Measurements from ENCODE around the gene FILIP1. TPM values are rescaled to one million over a fixed set of nuclear protein-coding genes. Genes with fewer than 3 reads are reported as not detected.
"Not testable (repeated sequence)": the region's sequence is repeated elsewhere in the genome, so short reads cannot be mapped to it uniquely, and the experiment has no call there.

Gene FILIP1
- total and polyA plus RNA-seq, 5 donors: 39.1 to 131 (median 118) TPM

DNA sequence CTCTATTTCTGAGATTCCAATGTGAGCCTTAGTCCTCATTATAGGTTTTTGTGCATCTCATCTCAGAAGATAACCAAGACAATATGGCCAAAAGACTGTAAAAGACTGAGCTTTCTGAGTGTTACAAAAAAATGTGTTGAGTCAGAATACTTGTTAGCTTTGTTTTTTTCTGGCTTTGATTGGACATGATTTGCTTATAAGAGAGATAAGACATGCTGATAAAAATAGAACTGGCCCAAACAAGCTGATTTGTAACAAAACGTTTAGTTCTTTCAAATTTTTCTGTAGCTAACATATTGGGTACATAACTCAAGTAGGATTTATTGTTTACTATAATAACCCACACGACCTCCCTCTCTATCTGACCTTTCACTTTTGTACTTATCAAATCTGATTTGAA is 32.9 kb downstream of the FILIP1 start:
- H3K4me1 ChIP-seq (ENCODE audit: control insufficient read depth, insufficient read depth, low read length): peaks cover 12% of the 10 kb centered on the region
- intact Hi-C loops (cut with DNase I): no loop called here
- H3K9me3 ChIP-seq (ENCODE audit: control insufficient read depth, low read length): no peaks in the 10 kb centered on the region
- no peak for DNase-seq
- no peaks in the 10 kb centered on the region for H3K27me3 ChIP-seq (ENCODE audit: control insufficient read depth, insufficient read depth)
- 25% methylated on average over 2 of the region's 2 CpGs for WGBS
- no peak overlapping the region for H3K4me3 ChIP-seq (ENCODE audit: low read length)
- ATAC-seq: no peak
- H3K27ac ChIP-seq (ENCODE audit: low read length): no peak overlapping the region

DNA sequence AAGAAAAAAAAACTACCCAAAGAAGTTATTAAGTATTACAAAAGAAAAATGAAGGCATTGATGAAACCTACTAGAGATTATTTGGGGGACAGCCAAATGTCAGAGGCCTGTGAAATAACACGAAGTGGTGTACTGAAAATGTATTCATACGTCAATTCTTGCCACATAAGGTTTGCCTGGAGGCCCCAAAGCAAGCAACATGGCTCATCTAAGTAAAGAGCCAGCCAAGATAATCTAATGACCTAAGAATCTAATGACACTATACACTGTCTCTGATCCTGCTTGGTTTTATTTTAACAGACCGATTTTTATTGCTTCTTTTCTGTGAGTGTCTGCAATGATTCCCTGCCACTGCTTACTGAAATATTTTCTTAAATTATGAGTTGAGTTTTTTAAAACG is 34.7 kb downstream of the FILIP1 start:
- no peak overlapping the region for H3K27ac ChIP-seq (ENCODE audit: low read length)
- DNase-seq (peak in 1 of 3 donors; percentile 30), ATAC-seq (peak; percentile 82 to 89)
- no peaks in the 10 kb centered on the region for H3K9me3 ChIP-seq (ENCODE audit: control insufficient read depth, low read length)
- peaks cover 10% of the 10 kb centered on the region for H3K4me1 ChIP-seq (ENCODE audit: control insufficient read depth, insufficient read depth, low read length)
- 51% methylated on average over 4 of the region's 4 CpGs for WGBS
- H3K4me3 ChIP-seq (ENCODE audit: low read length): no peak overlapping the region
- intact Hi-C loops (cut with DNase I): no loop called here
- no peaks in the 10 kb centered on the region for H3K27me3 ChIP-seq (ENCODE audit: control insufficient read depth, insufficient read depth)

DNA sequence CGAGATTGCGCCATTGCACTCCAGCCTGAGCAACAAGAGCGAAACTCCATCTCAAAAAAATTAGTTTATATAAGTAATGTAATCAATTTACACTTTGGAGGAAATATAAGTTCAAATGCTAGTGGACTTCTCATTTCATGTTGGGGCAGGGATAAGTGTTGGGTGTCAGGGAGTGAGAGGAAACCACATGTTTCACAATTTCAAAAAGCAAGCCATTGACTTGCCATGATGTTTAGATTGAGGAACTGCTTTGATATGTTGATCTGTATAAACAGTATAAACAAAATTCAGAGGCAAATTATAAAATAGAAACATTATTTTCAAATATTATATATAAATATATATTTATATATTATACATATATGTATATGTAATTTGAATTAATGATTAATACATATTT is 42.7 kb downstream of the FILIP1 start:
- no peak for DNase-seq
- Histone ChIP-seq H3K4me1 (ENCODE audit: control insufficient read depth, insufficient read depth, low read length) (peaks cover 3% of the 10 kb centered on the region), H3K4me3 (ENCODE audit: low read length) (no peak overlapping the region), H3K27me3 (ENCODE audit: control insufficient read depth, insufficient read depth) (no peaks in the 10 kb centered on the region), H3K27ac (ENCODE audit: low read length) (no peak overlapping the region), H3K9me3 (ENCODE audit: control insufficient read depth, low read length) (no peaks in the 10 kb centered on the region)
- intact Hi-C loops (cut with DNase I): no loop called here
- no peak for ATAC-seq
- WGBS: 97% methylated on average over 3 of the region's 3 CpGs

DNA sequence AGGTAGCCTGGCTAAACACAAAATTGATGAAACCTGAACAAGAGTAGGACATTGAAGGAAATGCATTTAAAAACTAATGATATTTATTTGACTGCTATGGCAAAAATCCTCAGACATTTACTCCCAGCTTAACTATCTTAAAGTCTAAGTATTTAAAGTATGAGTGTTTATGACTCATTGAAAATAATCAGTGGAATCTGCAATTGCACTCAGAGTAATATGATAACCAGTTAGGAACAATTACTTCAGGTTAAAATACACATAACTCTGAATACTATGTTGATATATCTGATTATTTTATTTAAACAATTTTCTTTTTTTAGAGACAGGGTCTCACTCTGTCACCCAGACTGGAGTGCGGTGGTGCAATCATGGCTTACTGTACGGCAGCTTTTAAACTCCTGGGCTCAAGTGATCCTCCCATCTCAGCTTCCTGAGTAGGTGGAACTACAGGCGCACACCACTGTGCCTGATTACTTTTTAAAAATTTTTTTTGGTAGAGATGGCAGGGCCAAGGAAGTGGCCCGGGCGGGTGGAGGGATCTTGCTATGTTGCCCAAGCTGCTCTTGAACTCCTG is 43.9 kb downstream of the FILIP1 start:
- H3K4me1 ChIP-seq (ENCODE audit: control insufficient read depth, insufficient read depth, low read length): peaks cover 2% of the 10 kb centered on the region
- ATAC-seq (no peak), DNase-seq (no peak)
- H3K9me3 ChIP-seq (ENCODE audit: control insufficient read depth, low read length): no peaks in the 10 kb centered on the region
- intact Hi-C loops (cut with DNase I): no loop called here
- no peak overlapping the region for H3K4me3 ChIP-seq (ENCODE audit: low read length)
- WGBS: 91% methylated on average over 5 of the region's 5 CpGs
- H3K27me3 ChIP-seq (ENCODE audit: control insufficient read depth, insufficient read depth): no peaks in the 10 kb centered on the region
- H3K27ac ChIP-seq (ENCODE audit: low read length): no peak overlapping the region

GRCh38 chr6:75446241-75446880 is 47.2 kb downstream of the FILIP1 start:
- Histone ChIP-seq H3K4me1 (ENCODE audit: control insufficient read depth, insufficient read depth, low read length) (peaks cover 2% of the 10 kb centered on the region), H3K27me3 (ENCODE audit: control insufficient read depth, insufficient read depth) (no peaks in the 10 kb centered on the region), H3K27ac (ENCODE audit: low read length) (no peak overlapping the region), H3K4me3 (ENCODE audit: low read length) (no peak overlapping the region), H3K9me3 (ENCODE audit: control insufficient read depth, low read length) (no peaks in the 10 kb centered on the region)
- DNase-seq (no peak), ATAC-seq (no peak)
- 74% methylated on average over 4 of the region's 4 CpGs for WGBS
- intact Hi-C loops (cut with DNase I): no loop called here

GRCh38 chr6:75445738-75446137 is 47.9 kb downstream of the FILIP1 start:
- Histone ChIP-seq H3K4me1 (ENCODE audit: control insufficient read depth, insufficient read depth, low read length) (peaks cover 2% of the 10 kb centered on the region), H3K27ac (ENCODE audit: low read length) (no peak overlapping the region), H3K9me3 (ENCODE audit: control insufficient read depth, low read length) (no peaks in the 10 kb centered on the region), H3K27me3 (ENCODE audit: control insufficient read depth, insufficient read depth) (no peaks in the 10 kb centered on the region), H3K4me3 (ENCODE audit: low read length) (no peak overlapping the region)
- ATAC-seq (no peak), DNase-seq (no peak)
- intact Hi-C loops (cut with DNase I): no loop called here

DNA sequence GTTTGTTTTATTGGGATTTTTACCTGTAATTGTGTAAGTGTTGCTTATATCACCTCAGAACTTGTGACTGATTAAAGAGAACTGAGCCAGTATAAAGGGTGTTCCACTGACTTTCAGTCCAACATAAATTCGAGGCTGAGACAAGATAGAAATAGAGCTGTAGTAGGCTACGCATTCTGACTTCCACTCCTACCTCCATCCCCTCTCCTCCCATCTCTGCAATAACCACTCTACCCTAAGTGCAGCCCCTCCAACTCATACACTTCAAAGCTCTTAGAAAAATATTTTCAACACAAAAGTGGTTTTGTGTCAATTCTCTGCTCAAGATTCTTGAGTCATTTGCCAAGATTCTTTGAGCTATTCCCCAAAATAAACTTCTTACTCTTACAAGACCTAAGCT is 48.7 kb downstream of the FILIP1 start:
- H3K27me3 ChIP-seq (ENCODE audit: control insufficient read depth, insufficient read depth): no peaks in the 10 kb centered on the region
- intact Hi-C loops (cut with DNase I): no loop called here
- H3K27ac ChIP-seq (ENCODE audit: low read length): no peak overlapping the region
- WGBS: 69% methylated on average over 2 of the region's 2 CpGs
- no peak overlapping the region for H3K4me3 ChIP-seq (ENCODE audit: low read length)
- DNase-seq (no peak), ATAC-seq (peak in 1 of 2 donors; percentile 45)
- peaks cover 4% of the 10 kb centered on the region for H3K4me1 ChIP-seq (ENCODE audit: control insufficient read depth, insufficient read depth, low read length)
- no peaks in the 10 kb centered on the region for H3K9me3 ChIP-seq (ENCODE audit: control insufficient read depth, low read length)

- H3K27me3 ChIP-seq (ENCODE audit: control insufficient read depth, insufficient read depth); ATAC-seq; H3K9me3 ChIP-seq (ENCODE audit: control insufficient read depth, low read length); intact Hi-C loops (cut with DNase I); H3K27ac ChIP-seq (ENCODE audit: low read length); H3K4me3 ChIP-seq (ENCODE audit: low read length); H3K4me1 ChIP-seq (ENCODE audit: control insufficient read depth, insufficient read depth, low read length): not testable (repeated sequence)
- over 99% methylated on average over 26 of the region's 29 CpGs for WGBS
- DNase-seq: peak in 1 of 3 donors; percentile 44
Observed at GRCh38 chr6:75441883-75442282, 51.7 kb downstream of the FILIP1 start.

DNA sequence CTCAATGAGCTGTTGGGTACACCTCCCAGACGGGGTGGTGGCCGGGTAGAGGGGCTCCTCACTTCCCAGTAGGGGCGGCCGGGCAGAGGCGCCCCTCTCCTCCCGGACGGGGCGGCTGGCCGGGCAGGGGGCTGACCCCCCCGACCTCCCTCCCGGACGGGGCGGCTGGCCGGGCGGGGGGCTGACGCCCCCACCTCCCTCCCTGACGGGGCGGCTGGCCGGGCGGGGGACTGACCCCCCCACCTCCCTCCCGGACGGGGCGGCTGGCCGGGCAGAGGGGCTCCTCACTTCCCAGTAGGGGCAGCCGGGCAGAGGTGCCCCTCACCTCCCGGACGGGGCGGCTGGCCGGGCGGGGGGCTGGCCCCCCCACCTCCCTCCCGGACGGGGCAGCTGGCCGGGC is 52.1 kb downstream of the FILIP1 start:
- H3K4me1 ChIP-seq (ENCODE audit: control insufficient read depth, insufficient read depth, low read length); H3K4me3 ChIP-seq (ENCODE audit: low read length); ATAC-seq; H3K9me3 ChIP-seq (ENCODE audit: control insufficient read depth, low read length); intact Hi-C loops (cut with DNase I); H3K27me3 ChIP-seq (ENCODE audit: control insufficient read depth, insufficient read depth); H3K27ac ChIP-seq (ENCODE audit: low read length): not testable (repeated sequence)
- DNase-seq: peak in 1 of 3 donors; percentile 59
- WGBS: 94% methylated on average over 29 of the region's 33 CpGs

DNA sequence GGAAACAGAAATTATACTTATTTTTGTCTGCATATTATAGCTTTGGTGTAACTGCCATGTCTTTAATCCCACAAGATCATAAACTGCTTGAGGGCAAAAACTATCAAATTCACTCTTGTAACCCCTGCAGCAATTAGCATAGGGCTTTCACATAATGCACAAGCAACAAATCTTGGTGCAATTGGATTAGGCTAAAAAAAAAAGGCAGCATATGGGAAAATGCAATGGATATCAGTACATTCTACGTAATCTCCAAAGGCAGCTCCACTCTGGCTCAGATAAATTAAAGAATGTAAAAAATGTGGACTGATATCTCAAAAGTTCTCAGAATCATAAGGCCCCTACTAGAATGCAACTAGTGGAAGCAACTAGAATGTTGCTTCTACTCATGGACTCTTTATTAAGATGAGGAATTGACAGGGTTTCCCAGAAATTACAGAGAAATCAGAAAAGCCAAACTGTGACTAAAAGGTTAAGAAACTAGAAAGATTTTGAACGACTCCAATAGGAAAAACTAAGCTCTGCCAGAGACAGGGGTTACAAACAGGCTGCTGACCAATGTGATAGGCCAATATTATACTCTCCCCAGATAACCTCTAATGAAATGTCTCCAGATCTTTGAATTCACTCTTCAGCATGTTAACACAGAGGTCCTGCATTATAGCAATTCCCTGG is 55.0 kb downstream of the FILIP1 start:
- no peaks in the 10 kb centered on the region for H3K27me3 ChIP-seq (ENCODE audit: control insufficient read depth, insufficient read depth)
- H3K4me3 ChIP-seq (ENCODE audit: low read length): no peak overlapping the region
- no peak for DNase-seq
- WGBS: 37% methylated on average over 2 of the region's 2 CpGs
- intact Hi-C loops (cut with DNase I): loop anchor here in 1 of 4 donors (10.0 kb wide), 1 partner anchor 56 kb away; the partner anchor contains the start of gene FILIP1
- peaks cover 5% of the 10 kb centered on the region for H3K4me1 ChIP-seq (ENCODE audit: control insufficient read depth, insufficient read depth, low read length)
- H3K27ac ChIP-seq (ENCODE audit: low read length): peak overlapping the region; percentile 37
- ATAC-seq: peak in 1 of 2 donors; percentile 44
- no peaks in the 10 kb centered on the region for H3K9me3 ChIP-seq (ENCODE audit: control insufficient read depth, low read length)

DNA sequence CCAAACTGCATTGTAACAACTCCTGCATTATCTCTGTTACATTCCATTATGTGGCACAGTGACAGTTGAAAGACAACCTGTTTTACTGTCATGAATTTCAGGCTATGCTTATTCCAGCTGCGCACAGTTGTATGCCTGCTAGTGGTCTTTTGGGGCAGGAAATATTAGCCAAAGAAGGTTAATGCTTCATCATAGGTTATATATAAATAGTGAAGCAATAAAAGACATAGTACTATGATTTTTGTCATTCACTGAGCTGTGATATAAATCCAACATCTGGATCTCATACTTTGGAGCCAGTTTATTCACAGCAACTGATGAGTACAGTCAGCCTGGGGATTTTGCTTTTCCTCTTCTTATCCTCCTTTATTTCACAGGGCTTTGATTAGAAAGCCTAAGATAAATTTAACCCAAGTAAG is 55.6 kb downstream of the FILIP1 start:
- DNase-seq: no peak
- ATAC-seq: peak; percentile 49 to 62
- H3K4me3 ChIP-seq (ENCODE audit: low read length): no peak overlapping the region
- intact Hi-C loops (cut with DNase I): loop anchor here in 1 of 4 donors (10.0 kb wide), 1 partner anchor 57 kb away; the partner anchor contains the start of gene FILIP1
- H3K27me3 ChIP-seq (ENCODE audit: control insufficient read depth, insufficient read depth): no peaks in the 10 kb centered on the region
- WGBS: 65% methylated on average over 1 of the region's 1 CpG
- H3K27ac ChIP-seq (ENCODE audit: low read length): peak overlapping the region; percentile 74
- H3K9me3 ChIP-seq (ENCODE audit: control insufficient read depth, low read length): no peaks in the 10 kb centered on the region
- peaks cover 5% of the 10 kb centered on the region for H3K4me1 ChIP-seq (ENCODE audit: control insufficient read depth, insufficient read depth, low read length)
